ENCODE data around the gene MRPL33. TPM values are rescaled to one million over a fixed set of nuclear protein-coding genes. Genes with fewer than 3 reads are reported as not detected.

Gene MRPL33
- total and polyA plus RNA-seq, 2 of the 13 experiments (the other 11 are each of a cell fraction or from before 2014, with no cell fraction given): 69.7 to 218 TPM

DNA sequence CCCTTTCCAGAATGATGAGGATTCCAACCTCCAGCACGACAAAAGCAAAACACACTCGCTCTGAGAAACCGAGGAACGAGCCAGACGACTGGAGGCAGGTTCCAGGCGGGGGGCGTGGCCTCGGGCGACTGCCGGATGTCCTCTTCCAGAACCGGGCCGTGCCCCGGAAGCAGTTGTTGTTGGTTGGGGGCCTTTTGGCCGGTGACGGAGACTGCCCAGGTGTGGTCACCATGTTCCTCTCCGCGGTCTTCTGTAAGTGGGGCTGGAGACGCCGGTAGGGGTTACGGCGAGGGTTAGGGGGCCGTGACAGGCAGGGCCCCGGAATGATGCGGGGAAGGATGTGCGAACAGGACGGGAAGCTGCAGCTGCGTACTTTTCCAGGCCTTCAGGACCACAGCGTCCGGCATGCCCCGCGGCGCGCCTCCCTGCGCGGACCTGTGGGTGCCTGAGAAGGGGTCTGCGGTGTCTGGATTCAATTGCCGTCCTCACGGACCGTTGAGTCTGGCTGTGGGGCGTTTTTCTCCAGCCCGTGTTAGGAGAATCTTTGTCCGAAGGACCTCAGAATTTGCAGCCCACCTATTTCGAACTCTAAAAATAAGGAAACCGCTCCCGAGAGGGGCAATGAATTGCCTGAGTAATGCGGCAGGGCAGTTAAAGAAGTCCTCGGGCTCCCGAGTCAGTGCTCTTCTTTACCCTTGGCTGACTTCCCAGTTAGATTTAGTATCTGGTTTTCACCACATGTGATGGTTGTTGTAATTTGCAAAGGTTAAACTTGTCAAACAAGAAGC is at the start of gene MRPL33 (continued):
- TF ChIP-seq, protein P1, sequence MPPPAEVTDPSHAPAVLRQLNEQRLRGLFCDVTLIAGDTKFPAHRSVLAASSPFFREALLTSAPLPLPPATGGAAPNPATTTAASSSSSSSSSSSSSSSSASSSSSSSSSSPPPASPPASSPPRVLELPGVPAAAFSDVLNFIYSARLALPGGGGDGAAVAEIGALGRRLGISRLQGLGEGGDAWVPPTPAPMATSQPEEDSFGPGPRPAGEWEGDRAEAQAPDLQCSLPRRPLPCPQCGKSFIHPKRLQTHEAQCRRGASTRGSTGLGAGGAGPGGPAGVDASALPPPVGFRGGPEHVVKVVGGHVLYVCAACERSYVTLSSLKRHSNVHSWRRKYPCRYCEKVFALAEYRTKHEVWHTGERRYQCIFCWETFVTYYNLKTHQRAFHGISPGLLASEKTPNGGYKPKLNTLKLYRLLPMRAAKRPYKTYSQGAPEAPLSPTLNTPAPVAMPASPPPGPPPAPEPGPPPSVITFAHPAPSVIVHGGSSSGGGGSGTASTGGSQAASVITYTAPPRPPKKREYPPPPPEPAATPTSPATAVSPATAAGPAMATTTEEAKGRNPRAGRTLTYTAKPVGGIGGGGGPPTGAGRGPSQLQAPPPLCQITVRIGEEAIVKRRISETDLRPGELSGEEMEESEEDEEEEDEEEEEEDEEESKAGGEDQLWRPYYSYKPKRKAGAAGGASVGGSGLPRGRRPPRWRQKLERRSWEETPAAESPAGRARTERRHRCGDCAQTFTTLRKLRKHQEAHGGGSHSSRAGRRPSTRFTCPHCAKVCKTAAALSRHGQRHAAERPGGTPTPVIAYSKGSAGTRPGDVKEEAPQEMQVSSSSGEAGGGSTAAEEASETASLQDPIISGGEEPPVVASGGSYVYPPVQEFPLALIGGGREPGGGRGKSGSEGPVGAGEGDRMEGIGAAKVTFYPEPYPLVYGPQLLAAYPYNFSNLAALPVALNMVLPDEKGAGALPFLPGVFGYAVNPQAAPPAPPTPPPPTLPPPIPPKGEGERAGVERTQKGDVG (CRISPR knock-in tag; IDR thresholded peaks at IDR 0.05; ENCODE audit: borderline replicate concordance): peak; percentile 89; the same call in 1 of the 2 replicates
- TF ChIP-seq RARA (CRISPR knock-in tag; IDR thresholded peaks at IDR 0.05): peak; percentile 60
- TF ChIP-seq SMAD1 (CRISPR knock-in tag; IDR thresholded peaks at IDR 0.05; ENCODE audit: borderline replicate concordance, low read depth): peak; percentile 98; the same call in 1 of the 2 replicates
- TF ChIP-seq, protein P2, sequence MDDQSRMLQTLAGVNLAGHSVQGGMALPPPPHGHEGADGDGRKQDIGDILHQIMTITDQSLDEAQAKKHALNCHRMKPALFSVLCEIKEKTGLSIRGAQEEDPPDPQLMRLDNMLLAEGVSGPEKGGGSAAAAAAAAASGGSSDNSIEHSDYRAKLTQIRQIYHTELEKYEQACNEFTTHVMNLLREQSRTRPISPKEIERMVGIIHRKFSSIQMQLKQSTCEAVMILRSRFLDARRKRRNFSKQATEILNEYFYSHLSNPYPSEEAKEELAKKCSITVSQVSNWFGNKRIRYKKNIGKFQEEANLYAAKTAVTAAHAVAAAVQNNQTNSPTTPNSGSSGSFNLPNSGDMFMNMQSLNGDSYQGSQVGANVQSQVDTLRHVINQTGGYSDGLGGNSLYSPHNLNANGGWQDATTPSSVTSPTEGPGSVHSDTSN (CRISPR knock-in tag; IDR thresholded peaks at IDR 0.05; ENCODE audit: borderline replicate concordance): no peak
- TF ChIP-seq, protein P3, sequence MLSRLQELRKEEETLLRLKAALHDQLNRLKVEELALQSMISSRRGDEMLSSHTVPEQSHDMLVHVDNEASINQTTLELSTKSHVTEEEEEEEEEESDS (CRISPR knock-in tag; IDR thresholded peaks at IDR 0.05; ENCODE audit: borderline replicate concordance): peak; percentile 89; the same call in 1 of the 2 replicates
- no peak; the same call in 1 of the 2 replicates for TF ChIP-seq ZNF430 (CRISPR knock-in tag; IDR thresholded peaks at IDR 0.05)
- no peak for TF ChIP-seq ZC3H4 (CRISPR knock-in tag; IDR thresholded peaks at IDR 0.05; ENCODE audit: borderline replicate concordance)
- peak; percentile 96 for TF ChIP-seq YEATS2 (CRISPR knock-in tag; IDR thresholded peaks at IDR 0.05; ENCODE audit: borderline replicate concordance)
- TF ChIP-seq, protein P4, sequence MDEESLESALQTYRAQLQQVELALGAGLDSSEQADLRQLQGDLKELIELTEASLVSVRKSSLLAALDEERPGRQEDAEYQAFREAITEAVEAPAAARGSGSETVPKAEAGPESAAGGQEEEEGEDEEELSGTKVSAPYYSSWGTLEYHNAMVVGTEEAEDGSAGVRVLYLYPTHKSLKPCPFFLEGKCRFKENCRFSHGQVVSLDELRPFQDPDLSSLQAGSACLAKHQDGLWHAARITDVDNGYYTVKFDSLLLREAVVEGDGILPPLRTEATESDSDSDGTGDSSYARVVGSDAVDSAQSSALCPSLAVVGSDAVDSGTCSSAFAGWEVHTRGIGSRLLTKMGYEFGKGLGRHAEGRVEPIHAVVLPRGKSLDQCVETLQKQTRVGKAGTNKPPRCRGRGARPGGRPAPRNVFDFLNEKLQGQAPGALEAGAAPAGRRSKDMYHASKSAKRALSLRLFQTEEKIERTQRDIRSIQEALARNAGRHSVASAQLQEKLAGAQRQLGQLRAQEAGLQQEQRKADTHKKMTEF (CRISPR knock-in tag; IDR thresholded peaks at IDR 0.05): peak; percentile 94
- peak; percentile 75; the same call in 1 of the 2 replicates for TF ChIP-seq FOXO1 (CRISPR knock-in tag; IDR thresholded peaks at IDR 0.05)
- TF ChIP-seq ZFX (CRISPR knock-in tag; IDR thresholded peaks at IDR 0.05; ENCODE audit: low read depth): peak; percentile 98
- TF ChIP-seq ZFP82 (CRISPR knock-in tag; IDR thresholded peaks at IDR 0.05; ENCODE audit: borderline replicate concordance): peak; percentile 86
- TF ChIP-seq ZNF484 (CRISPR knock-in tag; IDR thresholded peaks at IDR 0.05; ENCODE audit: borderline replicate concordance, low read depth): no peak
- TF ChIP-seq PHF5A (CRISPR knock-in tag; IDR thresholded peaks at IDR 0.05; ENCODE audit: low read depth, unreplicated experiment): peak; percentile 89
- TF ChIP-seq GPN1 (CRISPR knock-in tag; IDR thresholded peaks at IDR 0.05; ENCODE audit: borderline replicate concordance): 0 out of 2 replicates have a peak, but pooled peaks have one; percentile 51
